Myocyte (in vitro differentiated cells): ENCODE data around the gene FAM181A. TPM values are rescaled to one million over a fixed set of nuclear protein-coding genes. Genes with fewer than 3 reads are reported as not detected.

ENCODE experiments used
- DNase-seq: peaks from one replicate; pipeline ENCODE4 v3.0.0-alpha.2; 2012; ENCODE audit warnings: low read depth
- total RNA-seq: library from RNA; depleted of rRNA; stranded (reverse); fragments of >200 nt; gene quantifications from 2 replicates; pipeline ENCODE4 v1.2.3, GENCODE V29; 2014

Gene FAM181A
- total RNA-seq, 1 donor from 2014 or later, result not detected

DNA sequence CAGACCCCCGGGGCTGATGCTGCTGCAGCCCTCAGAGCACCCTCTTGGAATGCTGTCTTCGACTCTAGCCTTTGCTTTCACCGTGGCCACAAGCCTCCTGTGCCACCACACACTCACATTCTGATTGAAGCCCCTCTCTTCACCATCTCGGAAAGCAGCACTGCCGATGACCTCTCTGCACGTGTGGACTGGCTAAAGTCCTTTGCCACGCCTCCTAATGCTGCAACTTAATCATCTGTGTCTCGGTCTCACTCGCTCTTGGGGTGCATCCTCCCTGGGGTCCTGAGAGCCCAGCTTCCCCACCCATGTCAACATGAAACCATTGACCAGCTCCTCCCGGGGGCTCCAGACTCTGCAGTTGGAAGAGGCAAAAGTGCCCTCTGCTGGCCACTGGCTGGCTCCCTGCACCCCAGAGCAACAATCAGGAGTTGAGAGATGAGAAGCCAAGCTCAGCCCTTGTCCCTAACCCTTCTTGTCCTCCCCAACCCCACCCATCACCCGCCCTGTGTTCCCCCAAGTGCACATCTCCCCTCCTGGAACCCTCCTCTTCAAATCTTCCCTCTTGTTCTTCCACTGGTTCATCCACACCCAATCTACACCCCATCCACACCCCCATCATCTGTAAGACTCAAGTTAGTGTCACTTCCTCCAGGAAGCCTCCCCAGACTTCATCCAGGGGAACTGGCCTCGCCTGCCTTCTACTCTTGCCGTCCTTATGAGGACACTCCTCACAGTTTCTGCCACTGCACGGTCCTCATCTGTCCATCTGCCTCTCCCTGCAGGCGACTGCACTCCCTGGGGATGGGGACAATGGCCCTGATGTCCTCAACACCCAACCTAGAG lies 23.6 kb upstream of the FAM181A start:
- DNase-seq, result no peak

DNA sequence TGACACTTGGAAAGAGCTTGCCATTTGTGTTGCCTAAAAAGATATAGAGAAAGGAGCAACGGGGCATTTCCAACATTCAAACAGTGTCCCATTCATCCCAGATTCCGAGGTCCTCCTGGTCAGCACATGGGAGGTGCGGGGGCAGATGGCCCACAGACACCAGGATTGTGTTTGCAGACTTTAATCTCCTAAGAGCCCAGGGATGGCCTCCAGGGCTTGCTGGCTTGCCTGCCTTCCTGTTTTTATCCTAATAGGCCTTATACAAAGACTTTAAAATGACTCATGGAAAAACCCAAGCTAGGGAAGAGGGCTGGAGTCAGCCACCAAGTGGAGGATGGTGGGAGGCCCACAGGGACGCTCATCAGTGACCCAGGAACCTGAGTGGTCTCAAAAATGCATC lies 21.5 kb upstream of the FAM181A start:
- DNase-seq, result no peak

DNA sequence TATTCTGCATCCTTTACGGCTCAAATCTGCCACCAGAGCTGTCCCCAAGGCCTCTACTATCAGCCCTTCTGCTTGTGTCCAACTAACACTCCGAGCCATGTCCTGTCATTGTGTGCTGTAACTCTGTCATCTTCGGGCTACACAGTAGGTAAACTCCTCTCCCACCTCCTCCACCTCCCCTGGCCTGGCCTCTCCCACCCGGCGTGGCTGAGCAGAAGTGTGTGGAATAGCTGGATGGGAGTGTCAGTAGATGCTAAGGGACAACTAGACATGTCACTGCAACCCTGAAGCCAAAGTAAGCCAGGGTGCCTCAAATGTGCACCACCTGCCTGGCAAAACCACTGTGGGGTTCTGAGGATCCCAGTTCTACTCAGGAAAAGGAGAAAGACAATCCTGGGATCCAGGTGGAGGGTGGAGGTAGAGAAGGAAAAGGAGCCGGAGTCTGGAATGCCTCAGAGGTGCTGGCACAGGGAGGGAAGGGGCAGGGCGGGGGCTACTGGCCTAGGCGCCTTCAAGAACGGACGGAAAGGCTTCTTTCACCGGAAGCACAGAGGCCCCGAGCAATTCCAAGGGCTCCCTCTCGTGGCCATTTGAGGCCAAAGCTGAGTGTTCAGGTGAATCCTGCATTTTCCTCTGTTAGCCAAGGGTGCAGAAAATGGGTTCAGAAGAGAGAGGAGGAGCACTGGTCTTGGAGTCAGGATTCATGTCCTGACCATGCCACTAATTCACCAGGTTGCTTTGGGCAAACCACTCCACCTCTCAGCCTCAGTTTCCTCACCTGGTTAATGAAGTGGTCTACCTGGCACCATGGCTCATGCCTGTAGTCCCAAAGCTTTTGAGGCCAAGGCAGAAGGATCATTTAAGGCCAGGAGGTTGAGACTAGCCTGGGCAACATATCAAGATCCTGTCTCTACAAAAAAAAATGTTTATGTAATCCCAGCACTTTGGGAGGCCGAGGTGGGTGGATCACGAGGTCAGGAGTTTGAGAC lies 20.5 kb upstream of the FAM181A start:
- peak; percentile 28 for DNase-seq

DNA sequence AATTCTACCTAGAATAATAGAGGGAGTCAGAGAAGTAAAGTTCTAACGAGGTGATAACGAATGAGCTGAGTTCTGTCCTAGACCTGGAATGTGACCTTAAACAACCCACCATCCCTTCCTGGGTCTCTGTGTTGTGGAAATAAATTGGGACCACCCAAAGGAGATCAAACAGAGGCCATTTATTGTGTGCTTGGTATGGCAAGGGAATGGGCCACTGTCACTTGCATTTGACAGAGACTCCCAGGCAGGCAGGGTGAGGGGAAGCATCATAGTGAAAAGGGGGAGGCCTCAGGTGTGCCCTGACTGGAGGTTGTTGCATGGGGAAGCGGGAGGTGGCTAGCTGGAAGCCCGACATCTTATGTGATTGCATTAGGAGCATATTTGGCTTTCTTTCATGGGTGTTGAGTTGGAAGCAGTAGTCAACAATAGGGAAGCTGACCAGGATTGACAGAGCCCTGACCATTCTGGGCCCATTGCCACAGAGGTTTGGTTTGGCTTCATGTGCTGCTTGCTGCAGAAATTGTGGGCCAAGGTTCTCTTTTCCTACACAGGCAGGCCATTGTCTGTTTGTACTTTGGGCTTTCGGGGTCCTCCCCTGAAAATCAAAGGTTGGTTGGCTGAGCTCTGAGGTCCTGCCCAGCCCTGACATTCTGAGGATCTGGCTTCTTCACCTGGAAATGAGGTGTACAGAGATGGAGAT lies 17.6 kb upstream of the FAM181A start:
- no peak for DNase-seq

DNA sequence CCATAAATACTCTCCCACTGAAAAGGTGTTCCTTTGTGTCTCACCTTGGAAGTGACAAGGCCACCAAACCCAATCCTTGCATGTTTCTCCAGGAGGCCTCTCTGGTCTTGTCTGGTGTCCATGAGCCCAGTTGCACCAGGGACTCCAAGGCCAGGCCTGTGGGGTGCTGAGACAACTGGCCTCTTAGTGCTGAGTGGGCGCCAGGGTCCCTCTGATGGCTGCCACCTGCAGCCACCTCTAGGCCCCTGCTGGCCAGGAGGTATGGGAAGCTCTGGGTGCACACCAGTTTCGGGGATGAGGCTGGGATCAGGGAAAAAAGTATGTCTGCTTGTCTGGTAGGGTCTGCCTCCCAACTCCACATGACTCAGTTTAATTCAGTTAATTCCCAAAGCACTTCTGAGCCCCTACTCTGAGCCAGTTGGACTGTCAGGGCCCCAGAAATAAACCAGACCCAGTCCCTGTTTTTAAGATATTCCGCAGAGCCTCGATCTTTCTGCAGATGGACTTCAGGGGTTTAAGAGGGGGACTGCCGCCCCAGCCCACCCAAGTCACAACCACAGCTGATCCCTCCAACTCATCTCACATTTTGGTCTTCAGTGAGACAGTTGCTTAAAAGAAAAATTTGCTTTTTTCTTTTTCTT lies 15.0 kb upstream of the FAM181A start:
- DNase-seq, result no peak

DNA sequence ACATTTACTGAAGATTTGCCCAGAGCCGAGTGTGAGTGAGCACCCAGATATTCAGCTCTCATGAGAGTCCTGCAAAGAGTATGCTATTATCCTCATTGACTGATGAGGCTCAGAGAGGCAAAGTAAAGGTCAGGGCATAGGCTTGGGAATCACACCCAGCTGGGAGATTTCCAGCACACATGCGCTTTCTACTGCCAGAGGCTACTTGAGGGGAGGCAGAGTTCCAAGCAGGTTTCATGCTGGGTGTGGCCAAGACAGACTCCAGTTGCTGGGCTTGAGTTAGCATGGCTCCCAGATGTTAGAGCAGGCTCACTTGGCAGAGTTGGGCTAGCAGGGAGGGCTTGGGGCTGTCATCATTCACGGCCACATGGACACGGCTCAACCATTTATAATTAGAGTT lies 14.4 kb upstream of the FAM181A start:
- no peak for DNase-seq

DNA sequence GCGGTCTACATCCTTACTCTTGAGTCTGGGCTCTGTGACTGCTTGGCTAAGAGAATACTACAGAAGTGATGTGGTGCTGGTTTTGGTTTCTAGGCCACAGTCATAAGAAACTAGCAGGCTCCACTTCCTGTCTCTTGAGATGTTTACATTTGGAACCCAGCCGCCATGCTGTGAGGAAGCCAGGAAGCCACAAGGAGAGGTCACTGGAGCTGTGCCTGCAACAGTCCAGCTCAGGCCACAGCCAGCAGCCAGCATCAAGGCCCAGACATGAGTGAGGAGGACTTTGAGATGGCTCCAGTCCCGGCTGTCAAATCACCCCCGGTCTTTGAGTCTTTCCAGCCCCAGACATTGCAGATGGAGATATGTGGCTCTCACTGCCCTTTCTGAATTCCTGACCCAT lies 12.9 kb upstream of the FAM181A start:
- no peak for DNase-seq

DNA sequence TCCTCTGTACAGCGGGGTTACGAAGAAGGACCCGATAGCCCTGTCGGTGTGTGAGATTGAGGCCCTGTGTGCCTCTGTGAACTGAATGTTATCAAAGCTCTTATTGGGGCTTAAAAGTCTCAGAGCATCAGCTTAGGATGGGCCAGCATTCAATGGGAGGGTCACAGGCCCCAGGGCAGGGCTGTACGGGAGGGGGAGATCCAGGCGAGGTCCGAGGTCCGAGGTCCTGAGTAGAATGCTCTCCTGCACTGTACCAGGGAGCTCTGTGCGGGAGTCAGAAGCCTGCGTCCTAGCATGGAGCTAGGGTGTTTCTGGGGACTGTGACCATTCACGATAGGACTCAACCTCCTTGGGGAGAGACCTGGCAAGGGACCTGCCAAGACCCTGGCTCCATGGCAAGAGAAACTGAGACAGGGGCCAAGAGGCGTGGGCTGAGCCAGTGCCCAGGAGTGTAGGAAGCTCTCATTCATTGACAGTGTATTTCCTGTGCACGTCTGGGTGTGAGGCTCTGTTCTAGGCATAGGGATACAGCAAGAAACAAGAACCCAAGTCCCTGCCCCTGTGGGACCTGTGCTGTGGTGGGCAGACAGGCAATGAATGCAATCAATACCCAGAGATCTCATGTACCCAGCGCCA lies 12.0 kb upstream of the FAM181A start:
- no peak for DNase-seq

DNA sequence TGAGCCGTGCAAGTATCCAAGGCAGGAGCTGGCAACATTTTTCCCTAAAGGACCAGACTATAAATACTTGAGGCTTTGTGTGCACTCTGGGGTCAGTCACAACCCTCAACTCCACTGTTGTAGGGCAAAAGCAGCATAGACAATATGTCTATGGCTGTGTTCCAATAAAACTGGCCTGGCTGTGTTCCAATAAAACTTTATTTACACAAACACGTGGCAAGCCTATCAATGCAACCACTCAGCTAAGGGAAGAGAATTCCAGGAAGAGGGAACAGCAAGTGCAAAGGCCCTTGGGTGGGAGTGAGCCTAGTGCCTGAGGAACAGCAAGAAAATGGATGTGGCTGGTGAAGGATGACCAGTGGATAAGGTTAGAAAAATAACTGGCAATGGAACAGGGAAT lies 11.3 kb upstream of the FAM181A start:
- no peak for DNase-seq

DNA sequence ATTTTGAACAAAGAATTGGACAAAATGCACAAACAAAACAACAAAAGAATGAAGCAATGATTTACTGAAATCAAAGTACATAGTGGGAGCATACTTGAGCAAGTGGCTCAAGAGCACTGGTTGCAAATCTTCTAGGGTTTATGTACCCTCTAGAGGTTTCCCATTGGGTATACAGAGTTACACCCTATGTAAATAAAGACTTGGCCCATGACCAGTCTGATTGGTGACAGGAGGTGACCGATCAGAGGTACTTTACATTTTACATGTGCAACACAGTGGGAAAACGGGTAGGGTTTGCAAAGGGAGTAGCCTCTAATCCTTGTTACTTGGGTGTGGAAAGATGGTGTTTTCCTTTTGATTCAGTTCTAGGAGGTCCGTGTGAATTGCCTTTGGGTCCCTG lies 10.6 kb upstream of the FAM181A start:
- DNase-seq, result no peak

DNA sequence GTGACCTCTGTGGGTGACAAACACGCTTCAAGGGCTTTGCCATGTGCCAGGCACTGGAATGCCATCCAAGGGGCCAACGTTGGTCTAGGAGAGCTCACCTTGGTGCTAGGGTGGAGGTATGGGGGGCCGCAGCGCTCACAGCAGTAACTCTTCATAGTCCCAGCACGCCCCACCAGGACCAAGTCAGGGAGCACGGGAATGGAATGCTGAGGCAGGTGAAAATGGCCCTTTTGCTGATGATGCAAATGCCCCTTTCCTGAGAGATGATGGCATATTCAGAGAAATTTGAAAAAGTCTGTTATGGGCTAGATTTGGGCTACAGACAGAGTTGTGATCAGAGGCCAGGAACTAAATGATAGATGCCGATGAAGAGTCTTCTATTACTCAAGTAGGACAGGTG lies 10.0 kb upstream of the FAM181A start:
- DNase-seq, result no peak

DNA sequence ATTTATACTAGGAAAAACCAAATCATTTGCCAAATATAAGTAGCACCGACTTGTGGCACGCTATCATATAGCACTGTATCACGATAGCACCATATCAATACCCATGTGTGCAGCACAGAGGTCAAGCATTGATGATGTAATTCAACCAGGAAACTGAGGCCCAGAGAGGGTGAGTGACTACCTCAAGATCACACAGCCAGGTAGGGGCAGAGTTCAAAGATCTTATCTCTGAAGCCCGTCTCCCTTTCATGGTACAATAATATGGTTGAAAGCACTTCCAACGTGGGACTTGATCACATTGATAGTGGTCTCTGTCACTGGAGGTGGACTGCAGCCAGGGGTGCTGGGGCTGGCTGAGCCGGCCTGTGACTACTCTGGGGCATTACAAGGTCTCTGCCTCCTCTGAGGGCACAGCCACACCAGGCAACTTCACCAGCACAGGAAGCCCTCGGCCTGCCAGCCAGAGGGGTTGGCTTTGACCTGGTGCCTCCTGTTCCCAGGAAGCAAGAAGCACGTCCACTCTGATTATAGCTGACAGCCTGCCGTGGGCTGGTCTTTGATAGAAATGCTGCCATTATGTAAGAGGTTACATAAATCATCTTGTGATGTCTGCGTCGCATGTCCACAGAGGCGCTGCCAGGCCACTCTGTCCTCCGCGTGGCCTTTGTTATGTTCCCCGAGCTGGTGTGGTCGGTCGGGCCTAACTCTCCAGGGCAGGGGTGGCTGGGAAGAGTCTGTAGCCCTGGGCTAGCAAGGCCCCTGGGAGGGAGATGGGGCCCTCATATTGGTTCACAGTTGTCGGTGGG lies 5.9 kb upstream of the FAM181A start:
- DNase-seq, result no peak

DNA sequence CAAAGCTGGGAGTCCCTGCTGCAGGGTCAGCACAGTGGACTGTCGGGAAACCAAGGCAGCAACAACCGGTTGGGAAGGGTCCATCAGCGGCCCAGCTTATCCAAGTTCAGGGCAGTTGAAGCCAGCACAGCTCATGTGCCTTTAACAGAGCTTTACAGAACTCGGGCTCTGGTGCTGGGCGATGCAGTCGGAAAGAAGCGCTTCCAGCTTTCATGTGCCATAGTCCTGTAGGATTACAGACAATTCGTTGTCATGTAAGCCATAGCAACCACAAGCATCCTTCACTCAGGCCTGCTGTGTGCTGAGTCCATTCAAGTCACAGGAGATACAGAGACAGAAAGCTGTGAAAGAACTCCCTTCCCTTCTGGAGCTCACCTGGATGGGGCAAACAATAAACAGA lies 3.5 kb upstream of the FAM181A start:
- DNase-seq, result no peak

DNA sequence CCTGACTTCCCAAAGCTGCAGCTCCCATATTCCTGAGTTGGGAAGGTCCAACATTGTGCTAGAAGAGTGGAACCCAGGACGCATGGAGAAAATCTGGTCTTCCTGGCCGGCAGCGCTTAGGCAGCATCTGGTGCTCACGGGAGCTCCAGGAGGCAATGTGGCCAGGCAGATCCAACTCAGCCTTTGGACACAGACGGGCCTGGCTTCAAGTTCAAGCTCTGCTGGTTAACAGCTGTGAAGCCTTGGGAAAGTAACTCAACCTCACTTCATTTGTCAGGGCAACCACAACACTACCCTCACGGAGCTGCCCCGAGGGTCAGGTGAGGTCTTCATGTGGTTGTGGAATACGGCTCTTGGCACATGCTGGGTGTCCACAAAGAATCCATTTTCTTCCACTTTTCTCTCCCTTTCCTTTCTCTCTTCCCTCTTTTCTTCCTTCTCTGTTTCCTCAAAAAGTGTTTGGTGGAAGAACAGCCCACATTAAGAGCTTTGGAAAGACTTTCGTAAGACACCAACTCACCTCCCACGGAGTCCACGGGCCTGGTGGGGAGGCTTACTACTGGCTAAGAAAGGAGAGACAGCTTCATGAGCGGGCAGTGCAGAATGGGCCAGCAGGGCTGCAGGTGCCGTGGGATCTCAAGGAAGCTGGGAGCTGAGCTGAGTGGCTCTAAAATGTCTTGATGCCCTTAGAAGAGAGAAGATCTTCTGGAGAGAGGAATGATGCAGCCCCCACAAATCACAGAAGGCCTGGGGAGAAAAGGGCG lies 2.4 kb upstream of the FAM181A start:
- peak; percentile 46 for DNase-seq

DNA sequence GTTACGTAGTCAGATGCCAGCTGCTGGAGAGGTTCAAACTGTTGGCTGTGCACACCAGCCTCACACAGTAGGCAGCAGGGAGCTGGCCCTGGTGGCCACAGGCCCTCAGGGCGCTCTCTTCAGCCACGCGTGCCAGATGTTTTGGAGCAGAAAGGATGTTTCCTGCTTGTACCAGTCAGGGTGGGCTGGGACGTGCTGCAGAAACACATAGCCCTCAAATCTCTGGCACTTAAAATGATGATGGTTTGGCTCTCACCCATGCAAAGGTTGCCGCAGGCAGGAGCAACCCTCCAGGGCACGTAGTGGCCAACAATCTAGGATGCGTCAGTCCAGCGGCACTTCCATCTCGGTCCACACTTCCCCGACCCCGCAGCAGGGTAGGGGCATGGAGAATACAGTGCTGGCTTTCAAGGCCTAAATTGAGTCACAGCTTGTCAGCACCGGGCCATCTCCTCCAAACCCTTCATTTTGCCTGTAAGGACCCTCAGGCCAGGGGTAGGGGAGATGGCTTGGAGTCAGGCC lies 1.7 kb upstream of the FAM181A start:
- no peak for DNase-seq

DNA sequence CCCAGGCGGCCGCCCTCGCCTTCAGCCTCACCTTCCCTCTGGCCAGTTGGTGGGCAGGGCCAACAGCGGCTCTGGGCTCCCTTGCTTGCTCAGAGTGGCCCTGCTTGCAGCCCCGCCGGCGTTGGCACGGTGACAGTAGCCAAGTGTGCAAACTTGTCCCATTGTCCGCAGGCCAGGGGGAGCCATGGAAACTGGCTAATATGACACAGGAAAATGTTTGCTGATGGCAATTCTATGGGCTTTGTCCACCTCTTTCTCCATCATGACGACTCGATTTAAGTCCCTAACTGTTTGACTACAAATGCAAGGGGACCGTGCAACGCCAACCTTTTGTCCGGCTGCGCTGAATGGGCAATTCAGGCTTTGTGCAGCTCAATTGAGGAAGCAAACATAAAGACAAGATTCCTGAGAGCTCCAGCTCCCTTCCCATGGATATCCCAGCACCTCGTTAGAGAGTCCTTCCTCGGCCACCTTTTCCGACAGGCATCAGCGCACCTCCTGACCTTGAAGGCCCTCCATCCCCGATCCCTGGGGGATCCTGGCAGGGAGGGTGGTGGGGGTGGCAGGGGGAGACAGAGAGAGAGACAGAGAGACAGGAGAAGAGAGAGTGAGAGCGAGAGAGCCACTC lies 785 bp upstream of the FAM181A start:
- DNase-seq, result no peak

DNA sequence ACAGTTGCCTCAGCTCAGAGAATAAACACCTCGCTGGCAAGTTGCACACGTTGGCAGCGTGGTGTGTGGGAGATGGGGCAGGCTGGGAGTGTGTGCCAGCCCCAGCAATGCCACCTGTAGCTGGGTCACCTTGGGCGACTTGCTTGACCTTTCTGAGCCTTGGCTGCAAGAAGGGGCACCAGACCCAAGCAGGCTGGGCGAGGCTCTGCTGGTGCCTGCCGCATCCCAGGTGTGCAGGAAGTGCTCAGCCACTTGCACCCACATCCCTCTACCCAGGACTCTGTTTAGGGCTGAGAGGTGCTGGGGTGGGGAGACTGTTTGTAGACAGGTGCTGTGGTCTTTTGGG lies 629 bp downstream of the FAM181A start:
- no peak for DNase-seq
